GM12878 (cell line): ENCODE results near the gene MACROD2. TPM values are rescaled to one million over a fixed set of nuclear protein-coding genes. Genes with fewer than 3 reads are reported as not detected.

Experiments
- ATAC-seq: fragments of 200-7000 bp; cut with Tn5 transposase; 3 replicates; pipeline ENCODE4 v1.9.1; 2020; ENCODE audit warnings: mild to moderate bottlenecking, moderate library complexity
- BruUV-seq: library from RNA; stranded (reverse); fragments of 400-500 nt; replicated peaks from 2 replicates; lab custom pipeline; 2021; lab: Mats Ljungman, UMichigan
- CTCF ChIA-PET: fragments of 300-600 bp; sonication (Branson Sonifier 250); formaldehyde crosslinking; extraction: SDS; loops from one replicate; lab custom pipeline; 2021; ENCODE audit warnings: inconsistent platforms; lab: Yijun Ruan, JAX
- POLR2A ChIA-PET: fragments of 350-600 bp; formaldehyde crosslinking; extraction: SDS; loops from one replicate; lab custom pipeline; 2021; ENCODE audit warnings: inconsistent platforms; lab: Charles Lee
- RAD21 ChIA-PET: fragments of 300-600 bp; sonication (Branson Sonifier 250); formaldehyde crosslinking; loops from one replicate; lab custom pipeline; 2023; ENCODE audit warnings: antibody characterized with exemption; ENCODE audit not compliant: unreplicated experiment; lab: Charles Lee
- SMC1A ChIA-PET: fragments of 300-600 bp; sonication (Branson Sonifier 250); formaldehyde crosslinking; loops from one replicate; lab custom pipeline; 2023; ENCODE audit not compliant: unreplicated experiment, uncharacterized antibody; lab: Charles Lee
- DNase-seq: peaks from one replicate; pipeline ENCODE4 v3.0.0-alpha.2; 2011; ENCODE audit warnings: low read depth, low spot score
- FAIRE-seq: peaks from 3 replicates; lab custom pipeline; 2011; peaks lifted over from hg19 to GRCh38; lab: Jason Lieb, UNC
- H2AFZ ChIP-seq: 2 replicates; pipeline ENCODE4 v1.6.0; 2011; ENCODE audit warnings: low read depth, low read length, control low read depth; ENCODE audit not compliant: control insufficient read depth
- H3K27ac ChIP-seq: 2 replicates; pipeline ENCODE4 v1.5.1; 2011; ENCODE audit warnings: control low read depth; ENCODE audit not compliant: control insufficient read depth, insufficient read depth
- H3K27me3 ChIP-seq, 2 experiments: replicated peaks in 1 of 2; 2 replicates each; pipeline versions ENCODE4 v1.6.0 to v1.6.1; 2011; ENCODE audit warnings: low read length in 1 of 2; ENCODE audit not compliant: control insufficient read depth in 2 of 2, insufficient read depth in 2 of 2
- H3K36me3 ChIP-seq, 2 experiments: 2 replicates each; pipeline ENCODE4 v1.5.1; 2011; ENCODE audit warnings: low read length in 1 of 2; ENCODE audit not compliant: control insufficient read depth in 2 of 2, insufficient read depth in 2 of 2
- H3K4me1 ChIP-seq: 2 replicates; pipeline ENCODE4 v1.6.1; 2011; ENCODE audit warnings: mild to moderate bottlenecking, low read length, moderate library complexity, mixed read lengths; ENCODE audit not compliant: control insufficient read depth, insufficient read depth
- H3K4me2 ChIP-seq: 2 replicates; pipeline ENCODE4 v1.6.0; 2011; ENCODE audit warnings: control low read depth; ENCODE audit not compliant: control insufficient read depth, insufficient read depth
- H3K4me3 ChIP-seq: fragments of 200-600 bp; sonication (generic); 2 replicates; pipeline ENCODE4 v1.5.1; 2016
- H3K79me2 ChIP-seq: 2 replicates; pipeline ENCODE4 v1.6.0; 2011; ENCODE audit warnings: low read length; ENCODE audit not compliant: control insufficient read depth, insufficient read depth
- H3K9ac ChIP-seq: 2 replicates; pipeline ENCODE4 v1.8.0; 2011; ENCODE audit warnings: low read length, control low read depth, mixed read lengths; ENCODE audit not compliant: control insufficient read depth, insufficient read depth
- H3K9me3 ChIP-seq: replicated peaks from 3 replicates; pipeline ENCODE4 v1.5.1; 2011; ENCODE audit warnings: mild to moderate bottlenecking, low read length; ENCODE audit not compliant: control insufficient read depth, insufficient read depth
- H4K20me1 ChIP-seq: 2 replicates; pipeline ENCODE4 v1.6.0; 2011; ENCODE audit not compliant: control insufficient read depth, insufficient read depth
- BACH1 ChIP-seq: fragments of 450-650 bp; IDR thresholded peaks from 2 replicates; pipeline ENCODE4 v1.6.1; 2017; ENCODE audit warnings: mild to moderate bottlenecking, borderline replicate concordance
- BRCA1 ChIP-seq: IDR thresholded peaks from 2 replicates; pipeline ENCODE4 v1.6.1; 2011; ENCODE audit warnings: low read depth, low read length, improper control_type of control experiment
- CHD4 ChIP-seq: fragments of 200-600 bp; sonication (generic); IDR thresholded peaks from 2 replicates; pipeline ENCODE4 v1.6.1; 2016; ENCODE audit warnings: mild to moderate bottlenecking
- CREM ChIP-seq: IDR thresholded peaks from 2 replicates; pipeline ENCODE4 v1.6.1; 2014; ENCODE audit warnings: antibody characterized with exemption, low read depth
- EP300 ChIP-seq, 2 experiments: fragments of 150-350 bp in 1 of 2; IDR thresholded peaks; 2 replicates each; pipeline ENCODE4 v1.6.1; 2011 to 2012; ENCODE audit warnings: low read depth in 2 of 2, low read length in 2 of 2, borderline replicate concordance in 1 of 2, improper control_type of control experiment in 1 of 2, inconsistent platforms in 1 of 2; ENCODE audit not compliant: control insufficient read depth in 1 of 2
- ETV6 ChIP-seq, 2 experiments: fragments of 450-650 bp in 1 of 2; IDR thresholded peaks in 1 of 2; conservative IDR thresholded peaks in 1 of 2; 2 replicates each; pipeline ENCODE4 v1.6.1; 2014; ENCODE audit warnings: antibody characterized with exemption in 1 of 2, borderline replicate concordance in 1 of 2, low read depth in 1 of 2, mild to moderate bottlenecking in 1 of 2, moderate library complexity in 1 of 2
- FOS ChIP-seq: IDR thresholded peaks from 3 replicates; pipeline ENCODE4 v1.6.1; 2011; ENCODE audit warnings: borderline replicate concordance; ENCODE audit not compliant: insufficient read length; ENCODE audit errors: extremely low read depth
- IRF5 ChIP-seq: fragments of 450-650 bp; IDR thresholded peaks from 2 replicates; pipeline ENCODE4 v1.6.1; 2017; ENCODE audit warnings: borderline replicate concordance
- KDM1A ChIP-seq: fragments of 200-600 bp; sonication (generic); IDR thresholded peaks from 2 replicates; pipeline ENCODE4 v1.6.1; 2016; ENCODE audit warnings: borderline replicate concordance
- NBN ChIP-seq: fragments of 450-650 bp; IDR thresholded peaks from 2 replicates; pipeline ENCODE4 v1.6.1; 2016
- NFYB ChIP-seq: IDR thresholded peaks from 2 replicates; pipeline ENCODE4 v1.6.1; 2011; ENCODE audit warnings: low read depth, mild to moderate bottlenecking, low read length, improper control_type of control experiment, moderate library complexity; ENCODE audit not compliant: insufficient read depth
- POLR2A ChIP-seq: IDR thresholded peaks from 2 replicates; pipeline ENCODE4 v1.6.1; 2011; ENCODE audit warnings: low read depth, mild to moderate bottlenecking, low read length
- POLR2AphosphoS2 ChIP-seq: IDR thresholded peaks from 2 replicates; pipeline ENCODE4 v1.6.1; 2011; ENCODE audit warnings: low read depth, mild to moderate bottlenecking, low read length, improper control_type of control experiment, moderate library complexity
- RCOR1 ChIP-seq: conservative IDR thresholded peaks from 2 replicates; pipeline ENCODE4 v1.6.1; 2012; ENCODE audit warnings: low read depth, low read length, improper control_type of control experiment
- ZNF384 ChIP-seq: IDR thresholded peaks from 2 replicates; pipeline ENCODE4 v1.6.1; 2012; ENCODE audit warnings: low read depth, mild to moderate bottlenecking, low read length, improper control_type of control experiment, borderline replicate concordance
- WGBS: methylation state at CpG from one replicate; pipeline ENCODE4 v1.1.6; 2016; ENCODE audit warnings: low lambda C conversion rate; ENCODE audit not compliant: insufficient replicate concordance, insufficient coverage; ENCODE audit errors: missing lambda C conversion rate; 5-methylcytosine and 5-hydroxymethylcytosine counted together
- in situ Hi-C: fragments of 300-500 bp; cut with MboI; formaldehyde crosslinking; loops from 9 replicates; pipeline ENCODE4 v1.14.3; 2018; ENCODE audit warnings: mixed read lengths
- intact Hi-C: fragments of 100-400 bp; cut with micrococcal nuclease; formaldehyde crosslinking; loops from one replicate; pipeline ENCODE4 v1.14.2; 2022; ENCODE audit not compliant: unreplicated experiment
- polyA plus RNA-seq, 11 experiments: library from polyadenylated mRNA; depleted of rRNA in 4 of 11; unstranded in 6 of 11; stranded (reverse) in 5 of 11; fragments of >200 nt; fragmentation: Nextera tagmentation in 4 of 11; fragmentation: Illumina TruSeq in 1 of 11; extraction: Ambion mirVana in 4 of 11; extraction: Trizol in 1 of 11; gene quantifications; 1 replicate in 1 of 11; 2 replicates in 10 of 11; pipeline versions ENCODE4 v1.2.1 to v1.2.3, GENCODE V29; 2011 to 2016; ENCODE audit warnings: inconsistent platforms in 2 of 11, missing spikeins in 2 of 11, low read depth in 1 of 11
- total RNA-seq, 4 experiments: library from RNA; depleted of rRNA in 3 of 4; stranded (reverse); fragments of >200 nt in 3 of 4; fragmentation: Illumina TruSeq in 1 of 4; extraction: Trizol in 1 of 4; gene quantifications; 2 replicates each; pipeline versions ENCODE4 v1.2.1 to v1.2.3, GENCODE V29; 2013 to 2021
- TF ChIP-seq, protein P1 (sequence below), 3 experiments: IDR thresholded peaks in 2 of 3; conservative IDR thresholded peaks in 1 of 3; 2 replicates each; pipeline ENCODE4 v1.5.1; 2011; ENCODE audit warnings: low read depth in 3 of 3, low read length in 3 of 3, mild to moderate bottlenecking in 3 of 3, control low read depth in 2 of 3, moderate library complexity in 2 of 3, inconsistent platforms in 1 of 3, mixed read lengths in 1 of 3; ENCODE audit not compliant: control insufficient read depth in 2 of 3, insufficient read depth in 1 of 3; ENCODE audit errors: extremely low read depth in 1 of 3

Gene MACROD2
- total and polyA plus RNA-seq, 10 of the 15 experiments (the other 5 are each of a cell fraction or from before 2014, with no cell fraction given) = 1.1 to 21.5 (median 2.2) TPM

- WGBS = 4% methylated on average over 1 of the region's 1 CpG
These were observed 1103.8 kb downstream of the MACROD2 start for GRCh38 chr20:15099130-15099529.

DNA sequence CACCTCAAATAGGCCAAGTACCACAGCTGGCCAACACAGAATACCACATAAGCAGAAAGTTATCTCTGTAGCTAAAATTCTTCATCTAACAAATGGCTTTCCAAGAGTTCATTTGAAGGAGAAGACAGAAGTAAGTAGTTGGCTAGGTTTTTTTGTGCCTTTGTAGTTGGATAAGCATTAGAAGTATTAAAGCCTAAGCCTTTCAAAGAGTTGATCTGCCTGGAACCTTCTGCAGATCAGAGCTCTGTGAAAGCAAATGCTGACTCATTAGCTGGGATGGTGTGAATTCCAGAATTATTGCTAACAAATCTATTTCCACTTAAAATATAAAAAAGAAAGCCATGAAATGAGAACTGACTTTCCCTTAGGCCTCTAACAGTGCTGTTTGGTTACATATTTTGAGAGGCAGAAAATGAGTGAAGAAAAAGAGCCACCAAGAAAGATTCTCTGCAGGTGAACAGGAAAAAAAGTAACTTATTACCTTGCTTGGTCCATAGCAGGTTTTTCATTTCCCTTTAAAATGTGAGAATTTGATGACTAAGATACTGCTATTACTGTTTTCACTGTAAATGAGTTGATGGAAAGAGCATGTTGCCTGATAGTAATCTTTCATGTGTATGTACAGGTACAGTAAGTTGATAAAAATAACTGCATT lies 1105.3 kb downstream of the MACROD2 start:
- DNase-seq (no peak), ATAC-seq (no peak; the same call in 2 of the 3 replicates), FAIRE-seq (no peak)
- Histone ChIP-seq H3K4me3 (no peak overlapping the region), H3K9me3 (no peaks in the 10 kb centered on the region), H2AFZ (no peak overlapping the region), H3K4me1 (no peaks in the 10 kb centered on the region), H4K20me1 (no peaks in the 10 kb centered on the region), H3K79me2 (no peaks in the 10 kb centered on the region), H3K36me3 (no peaks in the 10 kb centered on the region), H3K9ac (no peak overlapping the region), H3K27ac (no peak overlapping the region), H3K27me3 (no peaks in the 10 kb centered on the region), H3K4me2 (no peak overlapping the region)
- intact Hi-C loops = no loop called here
- POLR2A ChIA-PET = no interaction called here
- RAD21 ChIA-PET = no interaction called here
- CTCF ChIA-PET = no interaction called here
- no TSS peak for BruUV-seq
- SMC1A ChIA-PET = no interaction called here
- in situ Hi-C loops = no loop called here
- TF ChIP-seq IRF5 (no peak), NFYB (no peak), ZNF384 (no peak), BRCA1 (no peak), CREM (no peak), KDM1A (no peak), POLR2AphosphoS2 (no peak), BACH1 (no peak), ETV6 (conservative IDR thresholded peaks at IDR 0.05 in 1 of 2, IDR thresholded peaks at IDR 0.05 in 1 of 2; ENCODE audit: borderline replicate concordance in 1 of 2, low read depth in 1 of 2) (no peak), CHD4 (no peak), EP300 (IDR thresholded peaks at IDR 0.05; ENCODE audit: borderline replicate concordance in 1 of 2, control insufficient read depth in 1 of 2, low read depth in 2 of 2, low read length in 2 of 2) (no peak)
- TF ChIP-seq, protein P1, sequence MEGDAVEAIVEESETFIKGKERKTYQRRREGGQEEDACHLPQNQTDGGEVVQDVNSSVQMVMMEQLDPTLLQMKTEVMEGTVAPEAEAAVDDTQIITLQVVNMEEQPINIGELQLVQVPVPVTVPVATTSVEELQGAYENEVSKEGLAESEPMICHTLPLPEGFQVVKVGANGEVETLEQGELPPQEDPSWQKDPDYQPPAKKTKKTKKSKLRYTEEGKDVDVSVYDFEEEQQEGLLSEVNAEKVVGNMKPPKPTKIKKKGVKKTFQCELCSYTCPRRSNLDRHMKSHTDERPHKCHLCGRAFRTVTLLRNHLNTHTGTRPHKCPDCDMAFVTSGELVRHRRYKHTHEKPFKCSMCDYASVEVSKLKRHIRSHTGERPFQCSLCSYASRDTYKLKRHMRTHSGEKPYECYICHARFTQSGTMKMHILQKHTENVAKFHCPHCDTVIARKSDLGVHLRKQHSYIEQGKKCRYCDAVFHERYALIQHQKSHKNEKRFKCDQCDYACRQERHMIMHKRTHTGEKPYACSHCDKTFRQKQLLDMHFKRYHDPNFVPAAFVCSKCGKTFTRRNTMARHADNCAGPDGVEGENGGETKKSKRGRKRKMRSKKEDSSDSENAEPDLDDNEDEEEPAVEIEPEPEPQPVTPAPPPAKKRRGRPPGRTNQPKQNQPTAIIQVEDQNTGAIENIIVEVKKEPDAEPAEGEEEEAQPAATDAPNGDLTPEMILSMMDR (IDR thresholded peaks at IDR 0.05 in 2 of 3, conservative IDR thresholded peaks at IDR 0.05 in 1 of 3; ENCODE audit: control insufficient read depth in 2 of 3, extremely low read depth in 1 of 3, insufficient read depth in 1 of 3, low read depth in 3 of 3, low read length in 3 of 3) = no peak

More at GRCh38 chr20:15099130-15099529, 1103.8 kb downstream of the MACROD2 start:
- Histone ChIP-seq H3K27me3 (no peaks in the 10 kb centered on the region), H3K27ac (no peak overlapping the region), H3K9me3 (no peaks in the 10 kb centered on the region), H3K4me3 (no peak overlapping the region), H2AFZ (no peak overlapping the region), H3K36me3 (no peaks in the 10 kb centered on the region), H3K4me1 (no peaks in the 10 kb centered on the region), H3K9ac (no peak overlapping the region), H4K20me1 (no peaks in the 10 kb centered on the region), H3K79me2 (no peaks in the 10 kb centered on the region), H3K4me2 (no peak overlapping the region)
- in situ Hi-C loops (no loop called here), intact Hi-C loops (no loop called here)
- FAIRE-seq (no peak), ATAC-seq (no peak), DNase-seq (no peak)
- POLR2A ChIA-PET = no interaction called here
- TF ChIP-seq POLR2A (no peak), FOS (no peak), NBN (no peak), RCOR1 (no peak)
- RAD21 ChIA-PET = no interaction called here
- CTCF ChIA-PET = no interaction called here
- SMC1A ChIA-PET = no interaction called here
- no TSS peak for BruUV-seq
